ENCODE data around the gene DGKB.

DNA sequence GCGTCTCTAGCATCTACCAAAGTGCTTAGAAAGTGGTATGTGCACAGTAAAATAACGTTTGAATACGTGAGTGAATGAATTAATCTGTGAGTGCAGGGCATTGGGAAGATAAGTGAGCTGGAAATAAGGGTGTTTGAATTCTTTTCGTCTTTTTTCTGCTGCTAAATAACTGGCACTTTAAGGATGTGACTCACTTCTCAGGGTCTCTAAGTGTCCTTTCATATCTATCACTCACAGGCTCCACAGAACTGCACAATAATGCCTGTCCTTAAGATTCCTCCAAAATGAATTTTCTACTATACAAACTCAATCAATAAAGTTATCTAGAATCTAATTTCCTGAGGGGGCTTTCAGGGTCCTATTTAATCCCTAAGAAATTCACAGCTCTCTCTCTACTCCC, 3.2 kb upstream of the DGKB start:
- TF ChIP-seq EZH2 (IDR thresholded peaks at IDR 0.05; ENCODE audit: borderline replicate concordance): no peak
- TF ChIP-seq, protein P1, sequence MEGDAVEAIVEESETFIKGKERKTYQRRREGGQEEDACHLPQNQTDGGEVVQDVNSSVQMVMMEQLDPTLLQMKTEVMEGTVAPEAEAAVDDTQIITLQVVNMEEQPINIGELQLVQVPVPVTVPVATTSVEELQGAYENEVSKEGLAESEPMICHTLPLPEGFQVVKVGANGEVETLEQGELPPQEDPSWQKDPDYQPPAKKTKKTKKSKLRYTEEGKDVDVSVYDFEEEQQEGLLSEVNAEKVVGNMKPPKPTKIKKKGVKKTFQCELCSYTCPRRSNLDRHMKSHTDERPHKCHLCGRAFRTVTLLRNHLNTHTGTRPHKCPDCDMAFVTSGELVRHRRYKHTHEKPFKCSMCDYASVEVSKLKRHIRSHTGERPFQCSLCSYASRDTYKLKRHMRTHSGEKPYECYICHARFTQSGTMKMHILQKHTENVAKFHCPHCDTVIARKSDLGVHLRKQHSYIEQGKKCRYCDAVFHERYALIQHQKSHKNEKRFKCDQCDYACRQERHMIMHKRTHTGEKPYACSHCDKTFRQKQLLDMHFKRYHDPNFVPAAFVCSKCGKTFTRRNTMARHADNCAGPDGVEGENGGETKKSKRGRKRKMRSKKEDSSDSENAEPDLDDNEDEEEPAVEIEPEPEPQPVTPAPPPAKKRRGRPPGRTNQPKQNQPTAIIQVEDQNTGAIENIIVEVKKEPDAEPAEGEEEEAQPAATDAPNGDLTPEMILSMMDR (IDR thresholded peaks at IDR 0.05; ENCODE audit: poor library complexity): no peak
